DND-41 (cell line): ENCODE results near the gene CENPO.

Experiments
- CTCF ChIP-seq: IDR thresholded peaks from 2 replicates; pipeline ENCODE4 v1.5.1; 2012; ENCODE audit warnings: borderline replicate concordance, low read length, moderate library complexity, mild to moderate bottlenecking; ENCODE audit not compliant: poor library complexity, severe bottlenecking; ENCODE audit errors: extremely low read depth
- EZH2 ChIP-seq: IDR thresholded peaks from 3 replicates; pipeline ENCODE4 v1.6.1; 2012; ENCODE audit warnings: borderline replicate concordance, low read depth, mild to moderate bottlenecking, moderate library complexity, low read length, inconsistent platforms; ENCODE audit not compliant: severe bottlenecking

- TF ChIP-seq CTCF (no peak), EZH2 (no peak)
These were observed 37.6 kb downstream of the CENPO start for GRCh38 chr2:24830786-24831185.
